ENCODE results near the gene OXSR1.

GRCh38 chr3:38130631-38131065, 34.7 kb upstream of the OXSR1 start:
- TF ChIP-seq CTCF (IDR thresholded peaks at IDR 0.05; ENCODE audit: borderline replicate concordance, extremely low read depth, low read length, poor library complexity, severe bottlenecking) (no peak), EZH2 (IDR thresholded peaks at IDR 0.05; ENCODE audit: borderline replicate concordance, low read depth, low read length, severe bottlenecking) (no peak)
